Hepatocyte (in vitro differentiated cells): ENCODE results near the gene DMRTC1.
"Not testable (repeated sequence)": the region's sequence is repeated elsewhere in the genome, so short reads cannot be mapped to it uniquely, and the experiment has no call there.

Source experiments
- EZH2 ChIP-seq: fragments of 200-600 bp; sonication (generic); IDR thresholded peaks from 2 replicates; pipeline ENCODE4 v1.6.1; 2016; ENCODE audit warnings: antibody characterized with exemption, mild to moderate bottlenecking, borderline replicate concordance
- EZH2phosphoT487 ChIP-seq: fragments of 200-600 bp; sonication (generic); IDR thresholded peaks from one replicate; pipeline ENCODE4 v1.6.1; 2018; ENCODE audit warnings: antibody characterized with exemption, mild to moderate bottlenecking, low read depth, moderate library complexity; ENCODE audit not compliant: unreplicated experiment, severe bottlenecking
- TF ChIP-seq, protein P1 (sequence below): fragments of 200-600 bp; sonication (generic); IDR thresholded peaks from 2 replicates; pipeline ENCODE4 v1.5.1; 2016; ENCODE audit warnings: antibody characterized with exemption, mild to moderate bottlenecking; ENCODE audit not compliant: poor library complexity

DNA sequence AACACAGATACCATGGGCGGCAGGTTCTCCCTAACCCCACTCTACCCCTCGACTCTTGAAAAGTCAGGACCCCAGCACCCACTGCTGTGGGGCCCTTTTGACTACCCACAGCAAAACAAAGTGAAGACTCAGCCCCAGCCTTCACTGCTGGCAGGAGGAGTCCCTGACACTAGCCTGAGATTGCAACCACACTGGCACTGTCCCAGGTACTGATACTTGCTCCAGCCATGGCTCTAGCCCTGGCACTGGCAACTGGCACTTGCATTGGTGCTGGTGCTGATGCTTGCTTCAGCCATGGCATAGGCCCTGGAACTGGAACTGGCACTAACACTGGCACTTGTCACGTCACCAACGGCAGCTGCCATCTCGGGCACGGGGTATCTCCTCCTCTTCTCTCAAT, 1.4 kb downstream of the DMRTC1 start:
- not testable (repeated sequence) for TF ChIP-seq EZH2, EZH2phosphoT487
- TF ChIP-seq, protein P1, sequence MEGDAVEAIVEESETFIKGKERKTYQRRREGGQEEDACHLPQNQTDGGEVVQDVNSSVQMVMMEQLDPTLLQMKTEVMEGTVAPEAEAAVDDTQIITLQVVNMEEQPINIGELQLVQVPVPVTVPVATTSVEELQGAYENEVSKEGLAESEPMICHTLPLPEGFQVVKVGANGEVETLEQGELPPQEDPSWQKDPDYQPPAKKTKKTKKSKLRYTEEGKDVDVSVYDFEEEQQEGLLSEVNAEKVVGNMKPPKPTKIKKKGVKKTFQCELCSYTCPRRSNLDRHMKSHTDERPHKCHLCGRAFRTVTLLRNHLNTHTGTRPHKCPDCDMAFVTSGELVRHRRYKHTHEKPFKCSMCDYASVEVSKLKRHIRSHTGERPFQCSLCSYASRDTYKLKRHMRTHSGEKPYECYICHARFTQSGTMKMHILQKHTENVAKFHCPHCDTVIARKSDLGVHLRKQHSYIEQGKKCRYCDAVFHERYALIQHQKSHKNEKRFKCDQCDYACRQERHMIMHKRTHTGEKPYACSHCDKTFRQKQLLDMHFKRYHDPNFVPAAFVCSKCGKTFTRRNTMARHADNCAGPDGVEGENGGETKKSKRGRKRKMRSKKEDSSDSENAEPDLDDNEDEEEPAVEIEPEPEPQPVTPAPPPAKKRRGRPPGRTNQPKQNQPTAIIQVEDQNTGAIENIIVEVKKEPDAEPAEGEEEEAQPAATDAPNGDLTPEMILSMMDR, result not testable (repeated sequence)
